Esophagus squamous epithelium (tissue), 4 donors: ENCODE data around the gene HSPA14.

Experiments used
- POLR2A ChIP-seq, 4 donors: fragments of 450-650 bp; IDR thresholded peaks; one replicate each; pipeline ENCODE4 v1.6.1; 2017; ENCODE audit warnings: antibody characterized with exemption in 4 of 4, mild to moderate bottlenecking in 4 of 4, moderate library complexity in 3 of 4
- TF ChIP-seq, protein P1 (sequence below), 6 experiments: fragments of 450-650 bp in 4 of 6; fragments of 200-600 bp in 2 of 6; sonication (generic) in 2 of 6; IDR thresholded peaks; one replicate each; pipeline ENCODE4 v1.5.1; 2016 to 2019; ENCODE audit warnings: antibody characterized with exemption in 6 of 6, mild to moderate bottlenecking in 4 of 6, moderate library complexity in 4 of 6

DNA sequence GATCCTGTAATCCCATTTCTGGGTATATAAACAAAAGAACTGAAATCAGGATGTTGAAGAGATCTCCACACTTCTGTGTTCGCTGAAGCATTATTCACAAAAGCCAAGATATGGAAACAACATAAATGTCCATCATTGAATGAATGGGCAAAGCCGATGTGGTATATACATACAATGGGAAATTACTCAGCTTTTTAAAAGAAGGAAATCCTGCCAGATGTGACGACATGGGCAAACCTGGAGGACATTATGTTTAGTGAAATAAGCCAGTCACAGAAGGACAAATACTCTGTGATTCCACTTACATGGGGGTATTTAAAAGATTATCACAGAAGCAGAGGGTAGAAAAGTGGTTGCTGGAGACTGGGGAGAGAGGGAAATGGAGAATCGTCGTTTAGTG lies 39.5 kb upstream of the HSPA14 start:
- TF ChIP-seq POLR2A (IDR thresholded peaks at IDR 0.05), result no peak
- TF ChIP-seq, protein P1, sequence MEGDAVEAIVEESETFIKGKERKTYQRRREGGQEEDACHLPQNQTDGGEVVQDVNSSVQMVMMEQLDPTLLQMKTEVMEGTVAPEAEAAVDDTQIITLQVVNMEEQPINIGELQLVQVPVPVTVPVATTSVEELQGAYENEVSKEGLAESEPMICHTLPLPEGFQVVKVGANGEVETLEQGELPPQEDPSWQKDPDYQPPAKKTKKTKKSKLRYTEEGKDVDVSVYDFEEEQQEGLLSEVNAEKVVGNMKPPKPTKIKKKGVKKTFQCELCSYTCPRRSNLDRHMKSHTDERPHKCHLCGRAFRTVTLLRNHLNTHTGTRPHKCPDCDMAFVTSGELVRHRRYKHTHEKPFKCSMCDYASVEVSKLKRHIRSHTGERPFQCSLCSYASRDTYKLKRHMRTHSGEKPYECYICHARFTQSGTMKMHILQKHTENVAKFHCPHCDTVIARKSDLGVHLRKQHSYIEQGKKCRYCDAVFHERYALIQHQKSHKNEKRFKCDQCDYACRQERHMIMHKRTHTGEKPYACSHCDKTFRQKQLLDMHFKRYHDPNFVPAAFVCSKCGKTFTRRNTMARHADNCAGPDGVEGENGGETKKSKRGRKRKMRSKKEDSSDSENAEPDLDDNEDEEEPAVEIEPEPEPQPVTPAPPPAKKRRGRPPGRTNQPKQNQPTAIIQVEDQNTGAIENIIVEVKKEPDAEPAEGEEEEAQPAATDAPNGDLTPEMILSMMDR (IDR thresholded peaks at IDR 0.05), result no peak
